ENCODE measurements around the gene TMC3.

The TMC3 gene

DNA sequence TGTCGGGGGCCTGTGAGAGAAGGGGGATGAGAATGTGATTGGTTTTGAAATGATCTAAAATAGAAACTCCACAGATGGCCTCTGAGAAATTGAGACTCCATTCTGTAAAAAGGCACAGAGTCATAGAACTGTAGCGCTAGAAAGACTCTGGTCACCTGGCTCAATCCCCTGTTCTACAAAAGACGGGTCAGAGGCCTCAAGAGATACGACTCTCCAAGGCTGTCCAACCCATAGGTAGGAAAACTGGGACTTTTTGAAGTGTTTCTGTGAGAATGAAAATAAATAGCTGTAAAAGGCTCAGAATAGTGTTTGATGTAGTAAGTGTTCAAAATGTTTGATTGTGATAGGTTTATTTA lies 11.7 kb upstream of the TMC3 start:
- DNase-seq (ENCODE audit: insufficient read length, low spot score) (no peak), FAIRE-seq (no peak)

DNA sequence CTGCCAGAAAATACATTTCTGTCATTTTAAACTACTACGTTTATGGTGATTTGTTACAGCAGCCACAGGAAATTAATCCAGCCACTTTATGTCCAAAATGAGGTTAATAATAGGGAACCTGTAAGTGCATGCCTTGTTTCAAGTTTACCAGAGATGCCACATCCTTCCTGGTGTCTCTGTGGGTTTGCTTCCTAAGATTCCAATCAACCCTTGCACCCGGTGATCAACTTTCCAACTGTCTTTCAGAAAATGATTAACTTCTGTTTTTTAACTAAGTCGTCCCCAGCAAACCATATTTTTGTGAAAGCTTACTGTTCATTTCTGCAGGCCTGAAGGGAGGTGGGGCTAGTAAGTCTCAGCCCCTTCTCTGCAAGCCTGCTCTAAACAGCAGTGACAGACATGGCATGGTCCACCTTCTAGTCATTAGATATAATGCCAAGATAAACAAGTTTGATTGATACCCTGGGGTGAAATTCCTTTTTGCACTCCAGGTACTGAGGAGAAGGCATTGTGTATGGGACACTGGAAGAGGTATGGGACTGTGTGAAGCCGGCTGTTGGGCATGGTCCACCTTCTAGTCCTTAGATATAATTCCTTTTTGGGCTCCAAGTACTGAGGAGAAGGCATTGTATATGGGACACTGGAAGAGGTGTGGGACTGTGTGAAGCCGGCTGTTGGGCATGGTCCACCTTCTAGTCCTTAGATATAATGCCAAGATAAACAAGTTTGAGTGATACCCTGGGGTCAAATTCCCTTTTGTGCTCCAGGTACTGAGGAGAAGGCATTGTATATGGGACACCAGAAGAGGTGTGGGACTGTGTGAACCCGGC lies 11.1 kb upstream of the TMC3 start:
- no peak for DNase-seq (ENCODE audit: insufficient read length, low spot score)

DNA sequence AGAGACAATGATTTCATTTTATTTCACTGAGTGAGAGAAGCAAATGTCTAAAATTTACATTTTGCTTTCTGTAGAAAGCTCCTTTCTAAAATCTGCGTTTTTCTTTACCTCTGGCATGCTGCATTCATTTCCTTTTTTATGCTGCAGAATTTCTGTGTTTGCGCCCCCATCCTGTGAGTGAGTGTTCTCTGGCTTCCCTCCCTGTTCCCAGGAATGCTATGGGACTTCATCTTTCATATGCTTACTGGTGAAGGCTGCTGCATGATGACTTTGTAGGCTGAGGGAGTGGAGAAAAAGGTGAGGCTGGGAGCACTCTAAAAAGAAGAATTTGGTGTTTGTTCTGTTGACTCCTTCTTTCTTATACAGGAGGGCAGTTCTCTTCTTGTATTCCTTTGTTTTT lies 7.7 kb upstream of the TMC3 start:
- FAIRE-seq (no peak), DNase-seq (ENCODE audit: insufficient read length, low spot score) (no peak)

More for the DNA sequence above, 11.1 kb upstream of the TMC3 start:
- FAIRE-seq = no peak

DNA sequence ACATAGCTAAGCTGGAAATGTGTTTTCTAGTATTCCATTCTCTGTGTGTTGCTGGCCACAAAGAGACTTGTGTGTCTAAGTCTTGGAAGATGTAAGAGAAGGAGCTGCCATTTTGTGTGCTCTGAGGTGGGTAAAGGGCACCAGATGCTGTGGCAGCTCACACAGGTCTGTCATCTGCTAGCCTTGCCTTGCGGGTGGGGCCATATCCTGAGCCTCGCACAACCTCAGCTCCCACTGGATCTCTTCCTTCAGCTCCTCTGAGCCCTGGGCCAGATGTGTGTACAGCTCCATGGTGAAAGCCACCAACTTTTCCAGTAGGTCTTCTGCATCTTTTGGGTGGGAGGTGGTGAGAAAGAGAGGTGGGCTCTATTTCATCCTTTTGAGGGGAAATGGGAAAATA lies 6.7 kb upstream of the TMC3 start:
- DNase-seq (ENCODE audit: insufficient read length, low spot score) = no peak
- no peak for FAIRE-seq

DNA sequence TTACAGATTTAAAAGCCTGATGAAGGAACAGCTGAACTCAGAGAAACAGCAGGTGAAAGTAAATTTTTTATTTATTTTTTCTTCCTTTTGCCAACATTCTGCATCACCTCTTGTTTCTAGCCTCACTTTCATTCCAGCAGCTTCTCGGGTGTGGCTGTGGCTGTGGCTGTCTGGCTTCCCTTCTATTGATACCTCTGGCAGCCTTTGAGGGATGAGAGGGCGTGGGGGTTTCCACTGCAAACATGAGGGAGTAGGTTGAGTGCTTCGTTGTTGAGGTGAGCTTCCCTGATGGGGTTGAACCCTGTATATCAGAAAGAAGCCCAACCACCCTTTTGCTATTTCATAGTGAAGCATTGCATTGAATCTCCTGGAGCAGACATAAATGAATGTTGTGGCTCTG lies 6.2 kb upstream of the TMC3 start:
- DNase-seq (ENCODE audit: insufficient read length, low spot score) = no peak
- no peak for FAIRE-seq

DNA sequence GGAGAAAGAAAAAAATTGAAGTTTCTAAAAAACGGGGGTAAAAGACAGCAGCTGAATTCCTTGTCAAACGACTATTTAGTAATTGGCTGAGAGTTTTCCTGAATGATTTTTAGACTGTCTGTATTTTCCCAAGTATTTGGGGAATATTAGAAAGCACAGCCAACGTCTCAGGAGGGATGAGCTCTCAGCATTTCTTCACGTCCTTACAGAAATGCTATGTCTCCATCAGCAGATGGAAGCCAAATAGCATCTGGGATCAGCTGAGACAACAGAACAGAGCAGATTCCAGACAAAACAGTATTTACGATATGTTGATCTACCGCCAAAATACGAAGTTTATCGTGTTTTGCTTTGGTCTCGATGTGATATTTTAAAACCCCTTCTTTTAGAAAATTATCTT lies 5.3 kb upstream of the TMC3 start:
- DNase-seq (ENCODE audit: insufficient read length, low spot score) (no peak), FAIRE-seq (no peak)

DNA sequence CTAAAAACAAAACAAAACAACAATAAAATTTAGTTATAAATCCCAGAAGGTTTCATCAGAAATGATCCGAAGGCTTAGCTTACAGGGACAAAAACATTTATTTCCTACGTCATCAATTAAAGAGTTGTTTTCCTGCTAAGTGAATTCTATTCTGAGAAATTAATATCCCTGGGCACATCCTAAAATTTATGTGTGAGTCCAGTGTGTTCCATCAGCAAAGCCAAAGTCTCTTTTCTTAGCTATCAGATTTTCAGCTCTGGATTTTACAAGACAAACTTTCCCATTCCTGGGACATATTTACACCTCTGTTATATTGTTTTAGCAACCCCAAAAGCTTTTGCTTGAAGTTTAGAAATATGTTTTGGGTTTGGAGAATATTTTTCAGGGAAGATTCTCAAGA lies 4.4 kb upstream of the TMC3 start:
- DNase-seq (ENCODE audit: insufficient read length, low spot score) = no peak
- no peak for FAIRE-seq

DNA sequence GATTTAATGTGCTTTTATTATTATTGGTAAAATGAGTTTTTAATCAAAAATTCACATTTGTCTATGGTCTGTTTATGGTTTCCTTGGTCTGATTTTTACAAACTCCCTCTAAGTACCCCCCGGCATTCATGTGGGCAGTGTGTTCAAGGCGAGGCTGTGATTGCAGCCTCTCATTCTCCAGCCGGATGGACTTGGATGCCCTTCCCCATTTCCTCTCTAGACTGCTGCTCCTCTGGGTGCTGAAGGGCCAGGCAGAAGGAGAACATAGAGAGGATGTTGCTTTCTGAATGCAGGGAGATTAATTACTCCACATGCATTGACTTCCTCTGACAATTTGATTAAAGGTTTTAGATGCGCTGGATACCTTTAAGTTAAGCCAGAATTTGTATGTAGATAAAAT lies 3.9 kb upstream of the TMC3 start:
- FAIRE-seq (no peak), DNase-seq (ENCODE audit: insufficient read length, low spot score) (no peak)

DNA sequence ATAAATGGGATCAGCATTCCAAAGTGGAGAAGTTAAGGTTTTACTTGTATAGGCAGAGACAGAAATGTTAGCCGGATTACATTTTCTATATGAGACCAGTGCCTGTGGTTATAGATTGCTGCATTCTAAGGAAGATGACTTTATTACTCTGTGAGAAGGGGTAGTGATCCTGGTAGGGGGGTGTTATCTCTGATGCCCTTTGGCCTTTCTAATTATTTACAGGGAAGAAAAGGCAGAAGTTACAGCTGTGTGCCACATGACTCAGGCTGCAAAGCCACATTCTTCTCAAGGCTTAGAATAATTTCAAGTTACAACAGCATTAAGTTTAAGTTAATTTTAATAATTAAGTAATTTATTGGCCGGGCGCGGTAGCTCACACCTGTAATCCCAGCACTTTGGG lies 2.2 kb upstream of the TMC3 start:
- FAIRE-seq = no peak

DNA sequence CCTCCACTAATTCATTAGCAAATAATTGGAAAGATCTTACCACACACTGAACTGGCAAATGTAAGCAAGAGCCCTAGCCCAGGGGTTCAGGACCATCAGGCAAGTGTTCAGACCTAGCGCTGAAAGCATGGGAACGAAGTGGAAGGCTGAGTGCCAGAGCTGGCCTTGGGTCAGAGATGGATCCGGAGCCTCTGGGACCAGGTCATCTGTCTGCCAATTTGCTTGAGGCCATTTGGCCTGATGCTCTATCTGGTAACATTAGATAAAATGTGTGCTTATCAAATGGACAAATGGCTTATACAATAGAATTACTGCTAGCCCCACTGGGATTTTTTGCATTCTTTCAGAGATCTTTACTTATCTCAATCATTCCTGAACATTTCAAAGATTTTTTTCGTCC lies 1.4 kb upstream of the TMC3 start:
- no peak for FAIRE-seq
- no peak for DNase-seq (ENCODE audit: insufficient read length, low spot score)

More for the DNA sequence above, 2.2 kb upstream of the TMC3 start:
- no peak for DNase-seq (ENCODE audit: insufficient read length, low spot score)

DNA sequence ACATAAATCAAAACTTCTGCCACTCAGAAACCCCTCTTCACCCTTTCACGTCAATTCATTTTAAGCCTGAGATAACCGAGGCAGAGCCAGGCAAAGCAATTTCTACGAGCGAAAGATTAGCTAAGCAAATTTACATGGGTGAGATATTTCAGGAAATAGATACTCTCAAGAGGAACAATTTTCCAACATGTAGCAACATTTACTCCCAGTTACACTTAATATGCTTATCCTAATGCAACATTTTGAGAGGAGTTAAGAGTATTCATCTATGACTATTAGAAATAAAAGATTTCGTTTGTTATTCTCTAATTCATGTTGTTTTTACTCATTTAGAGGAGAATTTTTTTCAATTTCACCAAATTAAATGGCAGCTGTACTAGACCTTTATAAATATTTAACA lies 837 bp downstream of the TMC3 start:
- FAIRE-seq (no peak), DNase-seq (ENCODE audit: insufficient read length, low spot score) (no peak)

DNA sequence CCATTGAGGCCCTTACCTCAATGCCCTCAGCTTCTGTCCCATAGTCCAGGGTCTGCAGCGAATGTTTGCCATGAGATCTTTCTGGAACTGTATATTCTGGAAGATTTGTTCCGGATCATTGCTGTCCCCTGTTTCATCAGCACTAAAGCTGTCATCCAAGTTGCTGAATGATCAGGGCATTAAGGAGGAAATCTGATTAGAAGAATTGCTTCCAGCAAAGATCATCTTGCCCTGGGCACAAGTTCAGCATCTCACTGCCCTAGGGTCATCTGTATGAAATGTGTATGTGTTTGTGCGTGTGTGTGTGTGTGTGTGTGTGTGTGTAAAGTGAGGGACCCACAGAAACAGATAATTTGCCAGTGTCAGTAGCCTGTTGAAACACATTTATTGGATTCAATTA lies 1.4 kb downstream of the TMC3 start:
- FAIRE-seq = no peak

DNA sequence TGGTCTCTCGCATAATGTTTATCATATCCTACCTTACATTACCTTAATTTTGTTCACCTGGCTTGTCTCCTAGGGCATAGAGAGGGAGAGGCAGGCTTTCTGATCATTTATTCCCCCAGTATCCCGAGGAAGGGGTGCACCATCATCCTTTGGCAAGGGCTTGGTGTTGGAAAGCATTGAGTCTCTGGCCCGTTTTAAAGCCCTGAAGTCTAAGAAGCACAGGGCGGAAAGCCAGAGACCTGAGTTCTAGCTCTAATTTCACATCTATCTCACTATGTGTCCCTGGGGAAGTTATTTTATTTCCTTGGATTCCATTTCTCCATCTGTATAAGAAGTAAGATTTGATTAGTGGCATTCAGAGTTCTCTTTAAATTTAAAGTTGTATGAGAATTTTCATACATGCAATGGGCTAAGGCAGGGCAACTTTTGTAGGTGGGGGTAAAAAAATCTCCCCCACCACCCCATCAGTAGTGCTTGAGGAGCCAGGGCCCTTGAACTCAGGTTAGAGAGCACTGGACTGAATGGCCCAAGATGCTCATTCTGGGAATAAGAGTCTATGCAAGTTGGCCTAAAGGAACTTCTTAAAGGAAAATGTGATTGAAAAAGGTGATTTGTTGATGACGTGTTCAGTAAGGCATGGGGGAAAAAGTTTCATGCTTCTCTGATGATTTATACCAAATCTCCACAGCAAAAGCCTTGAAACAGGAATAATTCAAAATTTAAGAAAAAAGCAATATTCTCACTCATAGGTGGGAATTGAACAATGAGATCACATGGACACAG lies 10.1 kb downstream of the TMC3 start:
- DNase-seq (ENCODE audit: insufficient read length, low spot score) (no peak), FAIRE-seq (no peak)

More for the DNA sequence above, 1.4 kb downstream of the TMC3 start:
- DNase-seq (ENCODE audit: insufficient read length, low spot score) = no peak

DNA sequence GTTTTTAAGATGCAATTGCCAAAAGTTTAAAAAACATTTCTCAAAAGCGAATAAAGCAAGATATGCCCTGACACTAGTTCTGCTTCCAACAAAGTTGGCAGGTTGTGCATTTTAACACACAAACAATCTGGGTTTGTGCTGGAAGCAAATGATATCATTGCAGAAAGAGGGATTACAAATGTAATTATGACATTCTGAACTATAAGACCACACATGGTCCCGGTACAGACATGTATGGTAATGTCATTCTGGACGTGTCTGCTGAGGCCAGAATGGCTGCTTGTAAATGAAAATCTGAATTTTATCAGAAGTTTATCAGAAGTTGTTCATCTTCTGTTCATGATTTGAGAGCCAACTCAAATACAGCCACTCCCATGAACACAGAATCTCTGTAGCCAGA lies 10.7 kb downstream of the TMC3 start:
- FAIRE-seq (no peak), DNase-seq (ENCODE audit: insufficient read length, low spot score) (no peak)

DNA sequence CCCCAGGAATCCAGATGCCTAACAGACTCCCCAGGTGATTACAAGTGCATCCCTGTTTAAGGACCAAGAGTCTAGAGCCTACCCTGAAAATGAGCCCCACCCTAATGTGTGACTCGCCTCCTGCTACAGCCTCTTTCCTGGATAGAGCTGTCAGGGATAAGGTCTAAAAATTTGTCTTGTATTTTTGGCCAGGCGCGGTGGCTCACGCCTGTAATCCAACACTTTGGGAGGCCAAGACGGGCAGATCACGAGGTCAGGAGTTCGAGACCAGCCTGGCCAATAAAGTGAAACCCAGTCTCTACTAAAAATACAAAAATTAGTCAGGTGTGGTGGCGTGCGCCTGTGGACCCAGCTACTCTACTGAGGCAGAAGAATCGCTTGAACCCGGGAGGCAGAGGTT lies 11.2 kb downstream of the TMC3 start:
- FAIRE-seq (no peak), DNase-seq (ENCODE audit: insufficient read length, low spot score) (no peak)

DNA sequence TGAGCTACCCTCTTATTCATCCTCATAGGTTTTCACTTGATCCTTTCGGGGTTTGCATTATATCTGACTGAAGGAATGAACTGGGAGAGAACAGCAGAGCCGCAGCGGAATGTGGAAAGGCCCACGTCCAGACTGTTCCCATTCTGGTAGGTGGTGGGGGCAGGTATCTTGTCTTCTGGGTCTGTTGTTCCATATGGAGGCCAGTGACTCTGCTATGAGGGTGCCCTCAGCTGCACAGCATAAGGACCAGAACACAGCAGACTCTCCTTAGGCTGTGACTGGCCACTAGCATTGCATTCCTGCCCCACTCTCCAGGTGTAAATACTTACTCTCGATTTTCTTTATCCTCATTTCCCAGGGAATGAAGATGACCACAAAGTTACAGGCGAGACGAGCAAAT lies 12.1 kb downstream of the TMC3 start:
- DNase-seq (ENCODE audit: insufficient read length, low spot score) = no peak
- FAIRE-seq = no peak

DNA sequence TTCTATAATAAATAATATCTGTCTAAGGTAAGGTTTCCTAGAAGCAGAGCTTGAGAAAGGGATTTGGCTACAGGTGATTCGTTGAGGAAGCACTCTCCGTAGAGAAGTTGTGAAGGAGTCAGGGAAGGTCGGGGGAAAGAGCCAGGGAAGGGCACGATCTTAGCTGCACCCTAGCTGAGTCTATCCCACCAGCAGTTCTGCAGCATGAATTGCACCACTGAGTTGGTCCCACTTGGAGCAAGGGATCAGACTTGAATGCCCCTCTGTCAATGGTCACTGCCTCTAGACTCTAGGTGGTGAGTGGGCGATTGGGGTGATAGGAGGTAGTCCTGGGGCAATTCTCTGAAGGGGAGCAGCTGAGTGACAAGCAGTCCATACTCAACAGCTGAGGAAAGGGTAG lies 13.5 kb downstream of the TMC3 start:
- FAIRE-seq = no peak
- DNase-seq (ENCODE audit: insufficient read length, low spot score) = no peak

DNA sequence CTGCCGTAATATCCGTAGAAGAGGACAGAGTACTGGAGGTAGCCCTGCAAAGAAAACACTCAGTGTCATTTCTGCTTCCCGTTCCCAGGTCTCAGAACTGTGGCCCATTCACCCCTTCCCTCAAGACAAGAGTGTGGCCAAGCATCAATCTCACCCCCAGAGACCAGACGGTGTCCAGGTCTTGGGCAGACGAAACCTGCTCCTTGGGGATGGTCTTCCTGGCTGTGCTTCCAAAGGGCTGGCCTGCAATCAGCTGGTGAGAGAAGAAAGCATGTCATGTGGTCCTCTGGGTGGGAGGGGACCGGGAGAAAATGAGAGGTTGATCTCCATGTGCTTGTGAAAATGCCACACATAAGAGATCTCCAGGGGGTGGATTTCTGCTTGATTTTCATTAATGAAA lies 15.8 kb downstream of the TMC3 start:
- DNase-seq (ENCODE audit: insufficient read length, low spot score) (no peak), FAIRE-seq (no peak)

DNA sequence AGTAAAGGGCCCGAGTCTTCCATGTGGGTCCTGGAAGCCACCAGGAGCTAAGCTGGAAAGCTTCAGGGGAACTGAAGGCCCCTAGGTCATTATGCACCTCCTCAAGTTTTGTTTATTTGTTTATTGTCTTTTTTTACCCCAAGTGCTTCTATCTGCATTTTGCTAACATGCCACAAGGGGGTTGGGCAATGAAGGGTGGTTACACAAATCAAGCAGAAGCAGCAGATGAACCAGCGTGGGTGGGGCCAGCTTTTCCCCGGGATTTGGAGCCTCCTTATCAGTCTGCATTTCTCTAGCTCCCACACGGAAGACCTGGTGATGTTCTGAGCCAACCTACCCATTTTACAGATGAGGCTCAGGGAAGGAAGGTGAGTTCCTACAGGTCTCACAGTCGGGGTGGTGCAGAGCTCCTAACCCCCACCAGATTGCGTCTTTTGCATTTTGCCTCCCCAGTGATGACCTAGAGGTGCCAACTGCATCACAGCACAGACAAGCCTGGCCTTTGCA lies 16.8 kb downstream of the TMC3 start:
- DNase-seq (ENCODE audit: insufficient read length, low spot score) (no peak), FAIRE-seq (no peak)

DNA sequence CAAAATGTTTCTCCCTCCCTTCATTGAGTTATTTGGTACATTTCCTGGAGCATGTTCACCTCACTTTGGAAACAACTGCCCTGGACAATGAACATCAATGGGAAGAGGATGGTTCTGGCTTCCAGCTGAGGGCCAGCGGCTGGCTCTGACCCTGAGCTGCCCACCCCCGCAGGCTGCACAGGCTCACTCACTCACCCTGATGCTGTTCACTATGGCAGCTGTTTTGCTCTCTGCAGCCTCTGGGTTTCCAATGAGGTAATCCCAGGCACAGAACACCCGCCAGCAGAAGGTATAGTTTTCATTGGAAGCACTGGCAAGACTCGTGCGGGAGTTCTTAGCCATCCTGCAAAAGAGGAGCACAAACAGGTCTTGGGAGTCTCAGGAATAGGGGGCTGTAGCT lies 17.8 kb downstream of the TMC3 start:
- no peak for DNase-seq (ENCODE audit: insufficient read length, low spot score)
- FAIRE-seq = no peak

DNA sequence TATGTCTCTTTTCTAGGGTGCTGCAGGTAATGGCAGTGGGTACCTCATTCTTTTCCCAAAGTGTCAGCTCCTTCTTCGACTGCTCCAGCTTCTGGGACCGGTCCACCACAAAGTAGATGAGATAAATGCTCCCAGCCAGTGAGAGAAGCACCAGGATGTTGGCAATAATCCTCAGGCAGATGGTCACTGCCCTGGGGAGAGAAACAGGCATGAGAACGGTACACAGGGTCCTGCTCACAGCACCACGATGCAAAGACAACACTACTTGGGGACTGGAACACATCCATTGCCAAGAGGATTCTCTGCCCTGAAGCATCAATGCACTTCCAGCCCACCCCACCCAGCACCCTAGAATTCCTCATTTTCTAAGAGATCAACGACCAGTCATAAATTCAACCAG lies 22.4 kb downstream of the TMC3 start:
- FAIRE-seq (no peak), DNase-seq (ENCODE audit: insufficient read length, low spot score) (no peak)

DNA sequence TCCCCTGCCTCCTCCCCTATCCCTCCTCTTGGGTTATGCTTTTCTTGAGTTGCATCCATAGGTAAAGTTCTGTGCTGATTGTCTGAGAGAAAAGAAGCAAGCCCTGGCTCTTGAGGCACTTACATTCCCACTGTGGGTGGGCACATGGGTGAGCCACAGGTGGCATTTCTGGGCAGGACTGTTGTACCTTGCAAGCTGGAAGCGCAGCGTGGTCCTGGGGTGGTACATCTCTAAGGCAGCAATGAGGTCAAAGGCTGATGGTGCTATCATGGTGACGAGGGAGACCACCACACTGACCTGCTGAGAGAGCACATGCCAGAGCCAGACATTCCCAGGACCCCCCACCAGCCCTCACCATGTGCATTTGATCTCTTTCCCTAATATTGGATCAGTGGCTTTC lies 24.7 kb downstream of the TMC3 start:
- no peak for DNase-seq (ENCODE audit: insufficient read length, low spot score)
- FAIRE-seq = no peak
